Measurements from ENCODE around the gene CEACAM6.
"Not testable (repeated sequence)": the region's sequence is repeated elsewhere in the genome, so short reads cannot be mapped to it uniquely, and the experiment has no call there.

The CEACAM6 gene

DNA sequence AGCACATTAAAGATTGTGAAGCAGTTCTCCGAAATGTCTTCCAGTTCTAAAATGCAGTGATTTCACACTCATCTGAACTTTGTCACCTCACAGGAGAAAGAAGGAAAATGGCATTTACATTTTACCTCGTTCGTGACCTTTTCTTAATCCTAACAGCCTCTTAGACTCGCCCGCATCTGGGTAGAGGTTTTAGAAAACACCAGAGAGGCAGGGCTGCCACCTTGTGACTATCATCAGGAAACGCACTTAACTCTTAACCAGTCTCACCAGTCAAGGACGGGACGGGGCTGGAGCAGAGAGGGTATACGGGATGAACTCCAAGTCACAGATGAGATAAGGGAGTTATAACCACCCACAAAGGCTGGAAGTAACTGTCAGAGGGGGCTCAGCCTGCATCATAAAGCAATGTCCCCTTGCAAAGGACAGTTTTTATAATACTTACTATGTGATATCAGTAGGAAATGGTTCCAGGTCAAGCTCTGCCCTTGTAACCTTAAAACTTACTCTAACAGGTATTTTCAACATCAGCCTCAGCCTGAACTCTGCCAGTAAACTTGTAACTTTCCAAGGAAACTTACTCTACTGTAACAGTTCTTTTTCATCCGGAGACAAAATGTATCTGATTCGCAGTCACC lies 8.6 kb upstream of the CEACAM6 start:
- DNase-seq = peak in 5 of 56 donors; percentile 2 to 13 (median 4)

DNA sequence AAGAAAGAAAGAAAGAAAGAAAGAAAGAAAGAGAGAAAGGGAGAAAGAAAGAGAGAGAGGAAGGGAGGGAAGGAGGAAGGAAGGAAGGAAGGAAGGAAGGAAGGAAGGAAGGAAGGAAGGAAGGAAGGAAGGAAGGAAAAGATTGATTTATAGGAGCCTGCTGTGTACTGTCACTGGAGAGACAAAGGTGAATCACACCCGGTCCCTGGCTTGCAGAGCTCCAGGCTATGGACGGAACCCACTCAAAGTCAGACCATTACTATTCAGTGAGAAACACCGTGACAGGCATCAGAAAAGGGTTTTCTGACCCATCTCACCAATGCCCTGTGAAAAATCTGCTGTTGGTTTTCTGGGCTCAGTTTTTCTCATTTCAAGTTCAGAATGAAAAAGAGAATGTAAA lies 7.3 kb upstream of the CEACAM6 start:
- no peak for DNase-seq

DNA sequence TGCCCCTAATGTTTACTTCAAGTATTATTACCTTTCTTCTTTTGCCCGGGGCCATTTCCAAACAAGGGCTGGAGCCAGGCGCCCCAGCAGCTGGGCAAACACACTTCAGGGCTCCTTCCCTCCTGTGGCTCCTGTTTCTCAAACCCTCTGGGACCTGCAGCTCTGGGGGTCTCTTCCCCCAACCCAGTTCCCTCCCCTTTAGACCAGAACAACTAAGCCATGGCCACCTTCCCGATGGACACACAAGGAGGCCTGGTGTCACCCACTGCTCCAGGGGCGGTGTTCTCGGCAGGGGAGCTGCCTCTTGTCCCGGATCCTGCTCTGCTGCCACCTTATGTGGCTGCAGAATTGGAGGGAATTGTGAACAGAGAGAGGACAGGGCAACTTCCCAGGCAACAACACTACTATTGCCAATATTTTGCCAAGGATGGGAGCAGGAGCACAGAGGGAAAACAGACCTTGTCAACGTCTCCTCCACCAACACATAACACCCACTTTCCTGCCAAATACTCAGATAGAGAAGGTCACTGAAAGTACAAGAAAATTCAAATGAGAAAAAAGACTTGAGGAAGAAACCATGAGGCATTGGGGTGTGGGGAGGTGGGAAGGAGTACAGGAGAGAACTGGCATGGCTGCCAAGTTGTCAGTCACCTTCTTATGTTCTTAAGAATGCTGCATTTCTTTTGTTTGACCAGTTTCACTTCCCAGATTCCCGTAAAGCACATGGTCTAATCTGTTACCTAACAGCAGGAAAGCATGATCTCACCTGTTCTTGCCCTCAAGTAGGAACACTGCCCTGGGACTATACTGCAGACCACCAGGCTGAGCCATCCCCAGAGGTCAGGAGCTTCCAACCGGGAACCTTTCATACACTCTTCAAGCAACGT lies 4.8 kb upstream of the CEACAM6 start:
- DNase-seq = not testable (repeated sequence)

DNA sequence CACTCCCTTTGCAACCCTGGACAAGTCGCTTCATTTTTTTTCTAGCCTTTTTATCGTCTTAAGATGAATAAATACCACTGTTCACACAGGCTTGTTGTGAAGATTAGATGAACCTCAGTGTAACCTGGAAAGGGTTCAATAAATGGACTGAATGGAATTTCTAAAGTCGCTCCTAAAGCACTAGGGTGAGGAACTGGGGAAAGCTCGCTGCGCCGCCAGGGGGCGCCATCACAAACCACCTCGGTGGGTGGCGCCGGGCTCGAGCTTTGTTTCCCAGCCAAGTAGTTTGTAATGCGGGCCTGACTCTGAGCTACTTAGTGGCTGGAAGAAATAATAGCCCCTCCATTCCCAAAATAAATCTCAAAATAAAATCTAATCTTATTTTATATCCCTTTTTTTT lies 2.2 kb upstream of the CEACAM6 start:
- peak in 6 of 56 donors; percentile 0 to 32 (median 4) for DNase-seq

DNA sequence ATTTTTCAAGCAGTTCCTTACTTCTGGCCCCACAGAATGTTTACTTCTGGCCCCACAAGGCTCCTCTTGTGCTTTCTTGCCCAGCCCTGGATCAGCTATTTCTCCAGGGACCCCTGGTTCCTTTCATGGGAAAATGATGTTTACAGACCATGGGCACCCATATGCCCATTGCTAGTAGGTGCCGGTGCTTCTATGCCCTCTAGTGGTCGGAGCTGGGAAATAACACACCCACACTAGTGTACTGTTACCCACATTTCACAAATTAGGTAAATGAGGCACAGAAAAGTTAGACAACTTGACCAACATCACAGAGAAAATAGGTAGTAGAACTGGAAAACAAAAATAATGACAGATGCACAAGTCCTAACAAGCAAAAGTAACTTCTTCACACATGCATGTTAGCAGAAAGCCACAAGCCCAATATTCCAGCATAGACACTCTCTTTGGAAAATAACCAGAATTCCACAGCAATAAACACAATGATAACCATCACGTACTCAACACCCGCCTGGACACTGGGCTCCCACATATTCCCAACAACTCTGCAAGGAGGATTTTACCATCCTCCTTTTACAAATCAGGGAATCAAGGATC lies 1.3 kb upstream of the CEACAM6 start:
- peak in 10 of 56 donors; percentile 0 to 57 (median 8) for DNase-seq

DNA sequence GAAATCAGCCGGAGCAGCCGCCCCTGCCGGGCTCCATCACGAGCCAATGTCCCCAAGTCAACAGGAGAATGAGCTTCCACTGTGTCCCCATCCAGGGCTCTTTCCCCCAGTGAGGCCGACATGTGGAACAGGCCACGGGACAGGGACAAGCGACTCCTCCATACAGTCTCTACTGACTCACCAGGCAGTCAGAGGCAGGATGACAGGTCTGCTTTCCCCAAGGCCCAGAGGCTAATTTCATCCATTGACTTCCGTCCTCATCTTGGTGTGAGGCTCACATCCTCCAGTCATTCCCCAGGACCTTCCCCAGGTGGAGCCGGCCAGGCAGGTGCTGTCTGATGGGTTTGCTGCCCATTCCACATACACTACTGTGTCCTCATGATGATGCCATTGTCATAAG lies 3.5 kb downstream of the CEACAM6 start:
- no peak for DNase-seq

DNA sequence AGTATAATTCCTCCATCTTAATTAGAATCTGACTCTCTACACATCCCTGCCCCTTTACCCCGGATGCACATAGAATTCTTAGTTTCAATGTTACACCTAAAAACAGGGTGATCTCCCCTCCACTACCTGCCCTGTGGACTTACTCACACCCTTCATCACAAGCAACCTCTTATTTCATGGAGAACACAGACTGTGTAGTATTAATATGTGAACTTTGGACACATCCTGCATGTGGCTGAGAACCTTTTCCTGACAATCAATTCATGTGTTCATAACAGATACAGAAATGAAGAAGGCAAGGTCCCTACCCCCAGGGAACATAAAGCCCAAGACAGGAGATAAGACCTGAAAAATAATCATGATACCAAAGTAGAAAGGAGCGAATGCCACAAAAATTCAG lies 11.8 kb downstream of the CEACAM6 start:
- DNase-seq = no peak

DNA sequence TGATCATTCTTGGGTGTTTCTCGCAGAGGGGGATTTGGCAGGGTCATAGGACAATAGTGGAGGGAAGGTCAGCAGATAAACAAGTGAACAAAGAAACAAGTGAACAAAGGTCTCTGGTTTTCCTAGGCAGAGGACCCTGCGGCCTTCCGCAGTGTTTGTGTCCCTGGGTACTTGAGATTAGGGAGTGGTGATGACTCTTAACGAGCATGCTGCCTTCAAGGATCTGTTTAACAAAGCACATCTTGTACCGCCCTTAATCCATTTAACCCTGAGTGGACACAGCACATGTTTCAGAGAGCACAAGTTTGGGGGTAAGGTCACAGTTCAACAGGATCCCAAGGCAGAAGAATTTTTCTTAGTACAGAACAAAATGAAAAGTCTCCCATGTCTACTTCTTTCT lies 12.8 kb downstream of the CEACAM6 start:
- DNase-seq = not testable (repeated sequence)

DNA sequence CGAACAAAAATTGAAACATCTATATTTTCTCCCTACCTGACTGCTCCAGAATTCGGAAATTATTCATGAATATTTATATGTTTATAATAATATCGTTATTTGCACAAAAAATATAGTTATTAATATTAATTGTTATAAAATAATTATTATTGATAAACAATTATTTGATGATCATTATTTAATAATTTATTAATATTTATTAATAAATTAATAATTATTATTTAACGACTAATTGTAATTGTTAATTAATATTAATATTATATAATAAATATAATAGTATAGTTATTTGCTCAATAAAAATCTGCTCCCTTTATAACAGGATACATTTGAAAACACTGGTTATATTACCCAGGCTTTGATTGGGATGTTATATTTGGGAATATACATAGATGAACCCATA lies 14.3 kb downstream of the CEACAM6 start:
- no peak for DNase-seq

DNA sequence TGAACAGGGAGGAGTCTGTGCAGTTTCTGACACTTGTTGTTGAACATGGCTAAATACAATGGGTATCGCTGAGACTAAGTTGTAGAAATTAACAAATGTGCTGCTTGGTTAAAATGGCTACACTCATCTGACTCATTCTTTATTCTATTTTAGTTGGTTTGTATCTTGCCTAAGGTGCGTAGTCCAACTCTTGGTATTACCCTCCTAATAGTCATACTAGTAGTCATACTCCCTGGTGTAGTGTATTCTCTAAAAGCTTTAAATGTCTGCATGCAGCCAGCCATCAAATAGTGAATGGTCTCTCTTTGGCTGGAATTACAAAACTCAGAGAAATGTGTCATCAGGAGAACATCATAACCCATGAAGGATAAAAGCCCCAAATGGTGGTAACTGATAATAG lies 16.1 kb downstream of the CEACAM6 start:
- DNase-seq = no peak

DNA sequence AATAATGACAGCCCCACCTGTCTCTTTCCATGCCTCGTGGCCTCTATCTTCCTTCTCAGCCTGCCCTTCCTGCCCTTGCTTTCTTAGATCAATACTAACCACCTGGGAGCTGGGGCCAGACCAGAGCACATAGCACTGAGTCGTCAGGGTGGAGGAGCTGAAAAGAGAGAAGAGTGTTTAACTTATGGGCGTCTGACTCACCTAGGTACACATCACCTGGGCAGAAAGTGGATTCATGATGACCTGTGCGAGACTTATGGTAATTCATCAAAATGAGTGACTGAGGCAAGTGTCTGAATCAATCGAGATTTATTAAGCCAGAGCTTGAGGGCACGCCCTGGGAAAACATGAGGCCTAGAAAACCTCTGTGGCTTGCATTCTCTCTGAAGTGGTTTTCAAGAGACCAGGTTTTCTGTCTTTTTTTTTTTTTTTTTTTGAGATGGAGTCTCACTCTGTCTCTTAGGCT lies 19.2 kb downstream of the CEACAM6 start:
- no peak for DNase-seq

DNA sequence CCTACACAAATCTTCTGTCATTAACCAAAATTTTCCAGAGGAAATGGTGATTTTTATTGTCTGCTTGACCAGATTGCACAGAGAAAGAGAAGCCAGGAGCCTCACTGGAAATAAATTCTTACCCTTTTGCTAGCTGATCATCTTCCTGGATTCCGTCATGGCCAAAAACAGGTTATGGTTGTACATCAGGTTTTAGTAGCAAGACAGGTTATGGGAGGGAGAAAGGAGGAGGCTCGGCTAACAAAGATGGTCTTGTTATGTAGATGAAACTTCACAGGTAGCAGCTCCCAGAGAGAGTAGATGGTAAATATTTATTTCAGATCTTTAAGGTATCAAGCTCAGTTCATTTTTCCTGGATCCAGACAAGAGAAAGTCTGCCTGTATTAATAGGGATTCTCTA lies 21.4 kb downstream of the CEACAM6 start:
- DNase-seq = no peak

DNA sequence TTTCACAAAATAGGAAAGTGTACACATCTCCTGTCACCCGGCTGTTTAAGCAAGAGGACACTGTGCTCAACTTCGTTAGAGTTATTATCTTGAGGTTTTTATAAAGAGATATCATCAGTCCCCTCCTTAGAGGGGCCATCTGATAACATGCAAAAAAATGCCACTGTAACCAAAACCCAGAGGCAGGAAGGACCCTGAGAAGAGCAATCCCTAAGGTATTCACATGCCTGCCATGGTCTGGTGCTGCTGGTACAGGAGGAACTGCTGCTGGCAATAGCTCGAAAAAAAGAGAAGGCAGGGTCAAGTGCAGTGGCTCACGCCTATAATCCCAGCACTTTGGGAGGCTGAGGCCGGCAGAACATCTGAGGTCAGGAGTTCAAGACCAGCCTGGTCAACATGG lies 28.3 kb downstream of the CEACAM6 start:
- DNase-seq = no peak

DNA sequence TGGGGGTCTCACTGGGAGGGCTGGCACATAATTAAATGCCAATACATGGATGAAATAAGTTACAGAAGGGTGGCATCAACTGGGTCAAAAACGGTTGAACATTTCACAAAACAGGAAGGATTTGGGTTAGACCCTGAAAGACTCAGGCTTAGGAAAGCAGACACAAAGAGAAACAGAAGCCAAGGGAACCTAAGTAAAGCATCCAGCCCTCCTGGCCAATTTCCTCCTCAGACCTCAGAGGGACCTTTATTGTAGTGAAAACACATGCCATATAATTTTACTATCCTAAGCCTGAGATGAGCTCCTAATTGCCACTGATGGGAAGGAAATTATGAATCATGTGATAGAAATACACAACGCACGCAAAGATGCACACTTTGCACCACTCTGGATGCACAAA lies 29.0 kb downstream of the CEACAM6 start:
- no peak for DNase-seq

DNA sequence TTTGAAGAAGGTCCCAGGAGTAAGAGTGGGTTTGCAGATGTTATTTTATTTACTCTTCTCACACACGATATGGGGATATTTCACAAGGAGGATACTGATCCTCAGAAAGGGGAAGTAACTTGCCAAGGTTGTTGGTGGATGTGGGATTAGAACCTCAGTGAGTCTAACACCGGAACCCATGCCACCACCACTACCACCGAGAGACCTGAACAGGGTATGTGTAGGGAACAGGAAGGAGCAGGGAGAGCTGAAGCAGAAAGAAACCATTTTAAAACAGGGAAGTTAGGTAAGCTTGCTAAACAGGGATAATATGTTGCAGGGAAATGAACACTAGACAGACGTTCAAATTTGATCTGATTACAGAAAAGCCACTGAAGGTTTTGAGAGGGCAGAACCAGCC lies 29.4 kb downstream of the CEACAM6 start:
- no peak for DNase-seq

DNA sequence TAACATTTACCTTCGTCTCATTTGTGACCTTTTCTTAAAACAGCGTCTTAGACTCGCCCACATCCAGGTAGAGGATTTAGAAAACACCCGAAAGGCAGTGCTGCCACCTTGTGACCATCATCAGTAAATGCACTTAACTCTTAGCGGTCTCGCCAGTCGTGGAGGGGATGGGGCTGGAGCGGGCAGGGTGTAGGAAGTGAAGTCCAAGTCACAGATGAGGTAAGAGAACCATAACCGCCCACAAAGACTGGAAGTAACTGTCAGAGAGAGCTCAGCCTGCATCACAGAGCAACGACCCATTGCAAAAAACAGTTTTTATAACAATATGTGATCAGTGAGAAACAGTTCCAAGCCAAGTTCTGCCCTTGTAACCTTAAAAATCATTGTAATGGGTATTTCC lies 30.3 kb downstream of the CEACAM6 start:
- peak in 15 of 56 donors; percentile 1 to 27 (median 4) for DNase-seq

DNA sequence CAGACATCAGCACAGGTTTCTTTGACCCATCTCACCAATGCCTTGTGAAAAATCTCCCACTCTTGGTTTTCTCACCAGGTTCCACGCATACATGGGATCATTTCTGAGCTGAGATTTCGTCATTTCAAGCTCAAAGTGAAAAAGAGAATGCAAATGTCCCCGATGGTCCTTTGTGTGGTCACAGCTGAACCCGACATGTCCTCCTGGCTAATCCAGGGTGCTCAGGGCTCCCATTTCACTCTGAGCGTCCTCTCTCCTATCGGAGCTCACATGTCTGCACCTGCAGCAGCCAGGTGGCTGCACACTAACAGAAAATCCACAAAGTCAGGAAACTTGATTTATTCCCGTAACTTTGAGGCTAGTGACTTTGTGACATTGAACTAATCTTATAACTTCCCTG lies 31.7 kb downstream of the CEACAM6 start:
- no peak for DNase-seq

DNA sequence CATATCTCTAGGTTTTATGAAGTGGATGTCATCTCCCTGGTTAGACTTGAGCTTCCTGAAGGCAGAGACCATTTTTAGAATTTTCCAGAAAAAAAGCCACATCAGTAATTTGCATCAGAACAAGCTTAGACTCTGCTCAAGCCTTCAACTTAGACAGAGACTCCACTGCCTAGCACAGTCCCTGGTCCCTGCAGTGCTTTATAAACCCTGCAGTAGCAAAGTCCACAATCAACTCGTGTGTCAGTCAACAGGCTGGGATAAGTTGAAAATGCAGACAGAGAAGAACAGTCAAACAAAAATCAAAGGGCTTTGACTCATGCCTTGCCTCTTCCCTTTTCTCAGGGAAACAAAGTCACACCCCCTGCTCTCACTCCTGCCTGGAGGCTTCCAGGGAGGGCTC lies 33.2 kb downstream of the CEACAM6 start:
- DNase-seq = not testable (repeated sequence)

DNA sequence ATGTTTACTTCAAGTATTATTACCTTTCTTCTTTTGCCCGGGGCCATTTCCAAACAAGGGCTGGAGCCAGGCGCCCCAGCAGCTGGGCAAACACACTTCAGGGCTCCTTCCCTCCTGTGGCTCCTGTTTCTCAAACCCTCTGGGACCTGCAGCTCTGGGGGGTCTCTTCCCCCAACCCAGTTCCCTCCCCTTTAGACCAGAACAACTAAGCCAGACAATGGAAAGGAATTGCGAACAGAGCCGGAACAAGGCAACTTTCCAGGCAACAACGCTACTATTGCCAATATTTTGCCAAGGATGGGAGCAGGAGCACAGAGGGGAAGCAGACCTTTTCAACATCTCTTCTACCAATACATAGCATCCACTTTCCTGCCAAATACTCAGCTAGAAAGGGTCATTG lies 33.7 kb downstream of the CEACAM6 start:
- DNase-seq = not testable (repeated sequence)

DNA sequence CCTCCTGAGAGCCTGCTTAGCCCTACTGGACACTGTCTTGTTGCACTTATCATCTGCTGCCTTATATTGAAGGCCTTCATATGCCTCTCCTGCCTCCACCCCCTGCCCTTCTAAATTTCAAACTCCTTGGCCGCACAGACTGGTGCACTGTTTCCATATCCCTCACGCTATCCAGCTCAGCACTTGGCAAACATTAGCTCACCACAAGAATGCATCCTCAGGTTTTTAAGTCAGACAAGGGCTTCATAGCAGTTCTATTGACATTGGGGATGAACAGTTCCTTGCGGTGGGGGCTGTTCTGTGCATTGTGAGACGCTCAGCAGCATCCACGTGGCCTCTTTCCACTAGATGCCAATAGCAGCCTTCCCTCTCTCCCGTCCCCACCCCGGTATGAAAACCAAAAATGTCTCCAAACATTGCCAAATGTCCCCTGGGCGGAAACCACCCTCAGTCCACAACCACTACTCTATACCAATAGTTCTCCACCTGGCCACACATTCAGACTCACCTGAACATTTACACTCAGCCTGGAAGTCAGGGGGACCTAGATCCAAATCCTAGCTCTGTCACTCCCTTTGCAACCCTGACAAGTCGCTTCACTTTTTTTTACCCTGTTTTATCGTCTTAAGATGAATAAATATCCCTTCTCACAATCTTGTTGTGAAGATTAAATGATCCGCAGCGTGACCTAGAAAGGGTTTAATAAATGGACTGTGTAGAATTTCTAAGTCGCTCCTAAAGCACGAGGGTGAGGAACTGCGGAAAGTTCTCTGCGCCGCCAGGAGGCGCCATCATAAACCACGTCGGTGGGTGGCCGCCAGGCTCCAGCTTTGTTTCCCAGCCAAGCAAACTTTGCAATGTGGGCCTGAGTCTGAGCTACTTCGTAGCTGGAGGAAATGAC lies 37.4 kb downstream of the CEACAM6 start:
- DNase-seq = peak in 10 of 56 donors; percentile 0 to 41 (median 14)

DNA sequence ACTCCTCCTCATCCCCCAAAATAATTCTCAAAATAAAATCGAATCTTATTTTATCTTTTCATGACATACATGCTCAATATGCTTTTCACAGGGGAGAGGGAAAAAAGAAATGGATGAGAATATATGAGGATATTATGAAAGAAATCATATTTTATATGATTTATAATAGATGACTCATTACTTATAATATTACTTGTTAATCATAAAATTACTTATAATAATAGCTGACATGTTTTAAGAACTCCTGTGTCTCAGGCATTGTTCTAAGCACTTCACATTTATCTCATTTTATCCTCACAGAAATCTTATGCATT lies 38.0 kb downstream of the CEACAM6 start:
- no peak for DNase-seq
